ENCODE data around the gene TUBA1C. TPM values are rescaled to one million over a fixed set of nuclear protein-coding genes. Genes with fewer than 3 reads are reported as not detected.

TUBA1C gene
- total and polyA plus RNA-seq, 9 of the 15 experiments (the other 6 are each of a cell fraction or from before 2014, with no cell fraction given): 755 to 3,012 (median 914) TPM

DNA sequence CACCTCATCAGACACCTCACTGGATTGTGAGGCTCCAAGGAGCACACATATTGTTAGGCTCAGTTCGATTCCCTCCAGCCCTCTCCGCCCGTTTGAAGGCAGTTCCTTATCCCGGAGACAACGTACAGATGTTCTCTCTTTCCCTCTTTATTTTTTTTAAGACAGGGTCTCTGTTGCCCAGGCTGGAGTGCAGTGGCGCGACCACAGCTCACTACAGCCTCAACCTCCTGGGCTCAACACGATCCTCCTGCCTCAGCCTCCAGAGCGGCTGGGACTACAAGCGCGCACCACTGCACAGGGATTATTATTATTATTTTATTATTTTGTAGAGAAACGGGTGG is 57.5 kb downstream of the TUBA1C start (continued):
- TF ChIP-seq NRF1 (conservative IDR thresholded peaks at IDR 0.05 in 1 of 2, IDR thresholded peaks at IDR 0.05 in 1 of 2) (no peak), NCOA2 (IDR thresholded peaks at IDR 0.05; ENCODE audit: partially characterized antibody in 2 of 2) (no peak), RUNX1 (IDR thresholded peaks at IDR 0.05; ENCODE audit: low read depth) (no peak), KAT7 (CRISPR knock-in tag; IDR thresholded peaks at IDR 0.05; ENCODE audit: borderline replicate concordance) (no peak), MNT (conservative IDR thresholded peaks at IDR 0.05) (peak in 1 of 2 experiments; percentile 0; a peak in 1 of 4 replicates), TCF7 (IDR thresholded peaks at IDR 0.05; ENCODE audit: borderline replicate concordance) (peak; percentile 37; the same call in 1 of the 2 replicates), SMAD4 (CRISPR knock-in tag; conservative IDR thresholded peaks at IDR 0.05) (no peak), POLR2B (IDR thresholded peaks at IDR 0.05; ENCODE audit: low read depth, partially characterized antibody) (no peak), KDM5B (IDR thresholded peaks at IDR 0.05; ENCODE audit: insufficient replicate concordance, low read depth, low read length) (peak; percentile 69), CBX5 (IDR thresholded peaks at IDR 0.05; ENCODE audit: borderline replicate concordance, low read depth) (no peak), RBBP5 (IDR thresholded peaks at IDR 0.05; ENCODE audit: borderline replicate concordance, insufficient read depth, low read length, poor library complexity, severe bottlenecking) (no peak), POLR2A (conservative IDR thresholded peaks at IDR 0.05) (0 out of 2 replicates have a peak, but pooled peaks have one; percentile 25)
- TF ChIP-seq, protein P1, sequence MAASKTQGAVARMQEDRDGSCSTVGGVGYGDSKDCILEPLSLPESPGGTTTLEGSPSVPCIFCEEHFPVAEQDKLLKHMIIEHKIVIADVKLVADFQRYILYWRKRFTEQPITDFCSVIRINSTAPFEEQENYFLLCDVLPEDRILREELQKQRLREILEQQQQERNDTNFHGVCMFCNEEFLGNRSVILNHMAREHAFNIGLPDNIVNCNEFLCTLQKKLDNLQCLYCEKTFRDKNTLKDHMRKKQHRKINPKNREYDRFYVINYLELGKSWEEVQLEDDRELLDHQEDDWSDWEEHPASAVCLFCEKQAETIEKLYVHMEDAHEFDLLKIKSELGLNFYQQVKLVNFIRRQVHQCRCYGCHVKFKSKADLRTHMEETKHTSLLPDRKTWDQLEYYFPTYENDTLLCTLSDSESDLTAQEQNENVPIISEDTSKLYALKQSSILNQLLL (CRISPR knock-in tag; IDR thresholded peaks at IDR 0.05; ENCODE audit: borderline replicate concordance): no peak
- TF ChIP-seq, protein P2, sequence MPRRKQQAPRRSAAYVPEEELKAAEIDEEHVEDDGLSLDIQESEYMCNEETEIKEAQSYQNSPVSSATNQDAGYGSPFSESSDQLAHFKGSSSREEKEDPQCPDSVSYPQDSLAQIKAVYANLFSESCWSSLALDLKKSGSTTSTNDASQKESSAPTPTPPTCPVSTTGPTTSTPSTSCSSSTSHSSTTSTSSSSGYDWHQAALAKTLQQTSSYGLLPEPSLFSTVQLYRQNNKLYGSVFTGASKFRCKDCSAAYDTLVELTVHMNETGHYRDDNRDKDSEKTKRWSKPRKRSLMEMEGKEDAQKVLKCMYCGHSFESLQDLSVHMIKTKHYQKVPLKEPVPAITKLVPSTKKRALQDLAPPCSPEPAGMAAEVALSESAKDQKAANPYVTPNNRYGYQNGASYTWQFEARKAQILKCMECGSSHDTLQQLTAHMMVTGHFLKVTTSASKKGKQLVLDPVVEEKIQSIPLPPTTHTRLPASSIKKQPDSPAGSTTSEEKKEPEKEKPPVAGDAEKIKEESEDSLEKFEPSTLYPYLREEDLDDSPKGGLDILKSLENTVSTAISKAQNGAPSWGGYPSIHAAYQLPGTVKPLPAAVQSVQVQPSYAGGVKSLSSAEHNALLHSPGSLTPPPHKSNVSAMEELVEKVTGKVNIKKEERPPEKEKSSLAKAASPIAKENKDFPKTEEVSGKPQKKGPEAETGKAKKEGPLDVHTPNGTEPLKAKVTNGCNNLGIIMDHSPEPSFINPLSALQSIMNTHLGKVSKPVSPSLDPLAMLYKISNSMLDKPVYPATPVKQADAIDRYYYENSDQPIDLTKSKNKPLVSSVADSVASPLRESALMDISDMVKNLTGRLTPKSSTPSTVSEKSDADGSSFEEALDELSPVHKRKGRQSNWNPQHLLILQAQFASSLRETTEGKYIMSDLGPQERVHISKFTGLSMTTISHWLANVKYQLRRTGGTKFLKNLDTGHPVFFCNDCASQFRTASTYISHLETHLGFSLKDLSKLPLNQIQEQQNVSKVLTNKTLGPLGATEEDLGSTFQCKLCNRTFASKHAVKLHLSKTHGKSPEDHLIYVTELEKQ (CRISPR knock-in tag; IDR thresholded peaks at IDR 0.05): no peak
- TF ChIP-seq, protein P3, sequence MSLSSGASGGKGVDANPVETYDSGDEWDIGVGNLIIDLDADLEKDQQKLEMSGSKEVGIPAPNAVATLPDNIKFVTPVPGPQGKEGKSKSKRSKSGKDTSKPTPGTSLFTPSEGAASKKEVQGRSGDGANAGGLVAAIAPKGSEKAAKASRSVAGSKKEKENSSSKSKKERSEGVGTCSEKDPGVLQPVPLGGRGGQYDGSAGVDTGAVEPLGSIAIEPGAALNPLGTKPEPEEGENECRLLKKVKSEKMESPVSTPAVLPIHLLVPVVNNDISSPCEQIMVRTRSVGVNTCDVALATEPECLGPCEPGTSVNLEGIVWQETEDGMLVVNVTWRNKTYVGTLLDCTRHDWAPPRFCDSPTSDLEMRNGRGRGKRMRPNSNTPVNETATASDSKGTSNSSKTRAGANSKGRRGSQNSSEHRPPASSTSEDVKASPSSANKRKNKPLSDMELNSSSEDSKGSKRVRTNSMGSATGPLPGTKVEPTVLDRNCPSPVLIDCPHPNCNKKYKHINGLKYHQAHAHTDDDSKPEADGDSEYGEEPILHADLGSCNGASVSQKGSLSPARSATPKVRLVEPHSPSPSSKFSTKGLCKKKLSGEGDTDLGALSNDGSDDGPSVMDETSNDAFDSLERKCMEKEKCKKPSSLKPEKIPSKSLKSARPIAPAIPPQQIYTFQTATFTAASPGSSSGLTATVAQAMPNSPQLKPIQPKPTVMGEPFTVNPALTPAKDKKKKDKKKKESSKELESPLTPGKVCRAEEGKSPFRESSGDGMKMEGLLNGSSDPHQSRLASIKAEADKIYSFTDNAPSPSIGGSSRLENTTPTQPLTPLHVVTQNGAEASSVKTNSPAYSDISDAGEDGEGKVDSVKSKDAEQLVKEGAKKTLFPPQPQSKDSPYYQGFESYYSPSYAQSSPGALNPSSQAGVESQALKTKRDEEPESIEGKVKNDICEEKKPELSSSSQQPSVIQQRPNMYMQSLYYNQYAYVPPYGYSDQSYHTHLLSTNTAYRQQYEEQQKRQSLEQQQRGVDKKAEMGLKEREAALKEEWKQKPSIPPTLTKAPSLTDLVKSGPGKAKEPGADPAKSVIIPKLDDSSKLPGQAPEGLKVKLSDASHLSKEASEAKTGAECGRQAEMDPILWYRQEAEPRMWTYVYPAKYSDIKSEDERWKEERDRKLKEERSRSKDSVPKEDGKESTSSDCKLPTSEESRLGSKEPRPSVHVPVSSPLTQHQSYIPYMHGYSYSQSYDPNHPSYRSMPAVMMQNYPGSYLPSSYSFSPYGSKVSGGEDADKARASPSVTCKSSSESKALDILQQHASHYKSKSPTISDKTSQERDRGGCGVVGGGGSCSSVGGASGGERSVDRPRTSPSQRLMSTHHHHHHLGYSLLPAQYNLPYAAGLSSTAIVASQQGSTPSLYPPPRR (CRISPR knock-in tag; IDR thresholded peaks at IDR 0.05; ENCODE audit: borderline replicate concordance): no peak
- TF ChIP-seq, protein P4, sequence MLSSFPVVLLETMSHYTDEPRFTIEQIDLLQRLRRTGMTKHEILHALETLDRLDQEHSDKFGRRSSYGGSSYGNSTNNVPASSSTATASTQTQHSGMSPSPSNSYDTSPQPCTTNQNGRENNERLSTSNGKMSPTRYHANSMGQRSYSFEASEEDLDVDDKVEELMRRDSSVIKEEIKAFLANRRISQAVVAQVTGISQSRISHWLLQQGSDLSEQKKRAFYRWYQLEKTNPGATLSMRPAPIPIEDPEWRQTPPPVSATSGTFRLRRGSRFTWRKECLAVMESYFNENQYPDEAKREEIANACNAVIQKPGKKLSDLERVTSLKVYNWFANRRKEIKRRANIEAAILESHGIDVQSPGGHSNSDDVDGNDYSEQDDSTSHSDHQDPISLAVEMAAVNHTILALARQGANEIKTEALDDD (IDR thresholded peaks at IDR 0.05): no peak

Data from K562 (cell line).